ENCODE results near the gene UFD1.

UFD1 gene

GRCh38 chr22:19516378-19517170, 37.6 kb upstream of the UFD1 start:
- no peak for DNase-seq (ENCODE audit: low read depth in 2 of 2)

GRCh38 chr22:19515654-19516377, 36.8 kb upstream of the UFD1 start:
- no peak for DNase-seq (ENCODE audit: low read depth in 2 of 2)

GRCh38 chr22:19514831-19515565, 36.0 kb upstream of the UFD1 start:
- DNase-seq (ENCODE audit: low read depth in 2 of 2), result no peak

GRCh38 chr22:19513823-19514222, 34.8 kb upstream of the UFD1 start:
- DNase-seq (ENCODE audit: low read depth in 2 of 2), result no peak

- no peak for DNase-seq (ENCODE audit: low read depth in 2 of 2)
These were observed 31.9 kb upstream of the UFD1 start for GRCh38 chr22:19510919-19511341.

GRCh38 chr22:19509923-19510322, 30.9 kb upstream of the UFD1 start:
- no peak for DNase-seq (ENCODE audit: low read depth in 2 of 2)

GRCh38 chr22:19509191-19509590, 30.2 kb upstream of the UFD1 start:
- DNase-seq (ENCODE audit: low read depth in 2 of 2), result no peak

GRCh38 chr22:19508024-19508776, 29.2 kb upstream of the UFD1 start:
- no peak for DNase-seq (ENCODE audit: low read depth in 2 of 2)

- DNase-seq (ENCODE audit: low read depth in 2 of 2), result no peak
These were observed 28.5 kb upstream of the UFD1 start for GRCh38 chr22:19507534-19507861.

GRCh38 chr22:19506212-19506611, 27.2 kb upstream of the UFD1 start:
- DNase-seq (ENCODE audit: low read depth in 2 of 2), result no peak

GRCh38 chr22:19505735-19506126, 26.7 kb upstream of the UFD1 start:
- DNase-seq (ENCODE audit: low read depth in 2 of 2), result no peak

GRCh38 chr22:19504900-19505734, 26.1 kb upstream of the UFD1 start:
- DNase-seq (ENCODE audit: low read depth in 2 of 2), result no peak

GRCh38 chr22:19503869-19504268, 24.9 kb upstream of the UFD1 start:
- DNase-seq (ENCODE audit: low read depth in 2 of 2), result no peak

GRCh38 chr22:19503367-19503766, 24.4 kb upstream of the UFD1 start:
- no peak for DNase-seq (ENCODE audit: low read depth in 2 of 2)

- no peak for DNase-seq (ENCODE audit: low read depth in 2 of 2)
These were observed 23.0 kb upstream of the UFD1 start for GRCh38 chr22:19501897-19502447.

GRCh38 chr22:19499880-19500242, 20.9 kb upstream of the UFD1 start:
- DNase-seq (ENCODE audit: low read depth in 2 of 2), result no peak

- no peak for DNase-seq (ENCODE audit: low read depth in 2 of 2)
These were observed 20.4 kb upstream of the UFD1 start for GRCh38 chr22:19499236-19499879.

GRCh38 chr22:19498866-19499190, 19.8 kb upstream of the UFD1 start:
- no peak for DNase-seq (ENCODE audit: low read depth in 2 of 2)

- no peak for DNase-seq (ENCODE audit: low read depth in 2 of 2)
These were observed 19.3 kb upstream of the UFD1 start for GRCh38 chr22:19498154-19498865.

GRCh38 chr22:19497245-19497644, 18.3 kb upstream of the UFD1 start:
- no peak for DNase-seq (ENCODE audit: low read depth in 2 of 2)

All from stimulated activated CD4-positive, alpha-beta T cell treated with anti-CD3 and anti-CD28 coated beads, Interleukin-15, amount 100 ng/mL, for 48 hours (primary cell).